Measurements from ENCODE around the gene RASSF1.

DNA sequence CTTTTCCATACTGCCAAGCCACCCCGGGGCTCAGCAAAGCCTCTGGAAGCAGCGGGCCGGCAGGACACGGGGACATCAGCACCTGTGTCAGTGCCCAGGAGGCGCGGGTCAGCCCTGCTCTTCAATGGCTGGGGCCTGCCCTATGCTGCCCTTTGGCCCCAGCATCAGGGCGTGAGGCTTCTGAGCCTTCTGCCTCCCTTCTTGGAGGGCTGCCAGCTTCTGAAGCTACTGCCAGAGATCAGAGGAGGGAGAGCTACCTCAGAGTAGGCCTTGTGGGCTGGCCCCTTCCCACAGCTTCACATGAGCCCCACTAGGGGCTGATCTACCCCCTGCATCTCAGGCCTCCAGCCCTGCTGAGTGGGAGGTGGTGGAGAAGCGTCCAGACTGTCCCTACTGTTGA lies 31.7 kb upstream of the RASSF1 start:
- TF ChIP-seq, protein P1, sequence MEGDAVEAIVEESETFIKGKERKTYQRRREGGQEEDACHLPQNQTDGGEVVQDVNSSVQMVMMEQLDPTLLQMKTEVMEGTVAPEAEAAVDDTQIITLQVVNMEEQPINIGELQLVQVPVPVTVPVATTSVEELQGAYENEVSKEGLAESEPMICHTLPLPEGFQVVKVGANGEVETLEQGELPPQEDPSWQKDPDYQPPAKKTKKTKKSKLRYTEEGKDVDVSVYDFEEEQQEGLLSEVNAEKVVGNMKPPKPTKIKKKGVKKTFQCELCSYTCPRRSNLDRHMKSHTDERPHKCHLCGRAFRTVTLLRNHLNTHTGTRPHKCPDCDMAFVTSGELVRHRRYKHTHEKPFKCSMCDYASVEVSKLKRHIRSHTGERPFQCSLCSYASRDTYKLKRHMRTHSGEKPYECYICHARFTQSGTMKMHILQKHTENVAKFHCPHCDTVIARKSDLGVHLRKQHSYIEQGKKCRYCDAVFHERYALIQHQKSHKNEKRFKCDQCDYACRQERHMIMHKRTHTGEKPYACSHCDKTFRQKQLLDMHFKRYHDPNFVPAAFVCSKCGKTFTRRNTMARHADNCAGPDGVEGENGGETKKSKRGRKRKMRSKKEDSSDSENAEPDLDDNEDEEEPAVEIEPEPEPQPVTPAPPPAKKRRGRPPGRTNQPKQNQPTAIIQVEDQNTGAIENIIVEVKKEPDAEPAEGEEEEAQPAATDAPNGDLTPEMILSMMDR (IDR thresholded peaks at IDR 0.05) = no peak
- no peak for TF ChIP-seq POLR2A (IDR thresholded peaks at IDR 0.05)
- TF ChIP-seq EP300 (IDR thresholded peaks at IDR 0.05) = no peak

Measured in ovary (tissue), 3 donors.